Sigmoid colon (tissue), 4 donors: ENCODE results near the gene CUX1.

Source experiments
- EP300 ChIP-seq, 4 donors: sonication (generic); formaldehyde crosslinking; IDR thresholded peaks; one replicate each; pipeline ENCODE4 v1.6.1; 2017; ENCODE audit warnings: antibody characterized with exemption in 4 of 4
- POLR2A ChIP-seq, 2 donors: fragments of 450-650 bp; IDR thresholded peaks; one replicate each; pipeline ENCODE4 v1.6.1; 2016; ENCODE audit warnings: antibody characterized with exemption in 2 of 2, mild to moderate bottlenecking in 2 of 2, moderate library complexity in 2 of 2
- TF ChIP-seq, protein P1 (sequence below), 4 experiments: fragments of 450-650 bp in 3 of 4; fragments of 200-600 bp in 1 of 4; IDR thresholded peaks; one replicate each; pipeline ENCODE4 v1.5.1; 2016 to 2019; ENCODE audit warnings: antibody characterized with exemption in 4 of 4, mild to moderate bottlenecking in 3 of 4, moderate library complexity in 2 of 4

DNA sequence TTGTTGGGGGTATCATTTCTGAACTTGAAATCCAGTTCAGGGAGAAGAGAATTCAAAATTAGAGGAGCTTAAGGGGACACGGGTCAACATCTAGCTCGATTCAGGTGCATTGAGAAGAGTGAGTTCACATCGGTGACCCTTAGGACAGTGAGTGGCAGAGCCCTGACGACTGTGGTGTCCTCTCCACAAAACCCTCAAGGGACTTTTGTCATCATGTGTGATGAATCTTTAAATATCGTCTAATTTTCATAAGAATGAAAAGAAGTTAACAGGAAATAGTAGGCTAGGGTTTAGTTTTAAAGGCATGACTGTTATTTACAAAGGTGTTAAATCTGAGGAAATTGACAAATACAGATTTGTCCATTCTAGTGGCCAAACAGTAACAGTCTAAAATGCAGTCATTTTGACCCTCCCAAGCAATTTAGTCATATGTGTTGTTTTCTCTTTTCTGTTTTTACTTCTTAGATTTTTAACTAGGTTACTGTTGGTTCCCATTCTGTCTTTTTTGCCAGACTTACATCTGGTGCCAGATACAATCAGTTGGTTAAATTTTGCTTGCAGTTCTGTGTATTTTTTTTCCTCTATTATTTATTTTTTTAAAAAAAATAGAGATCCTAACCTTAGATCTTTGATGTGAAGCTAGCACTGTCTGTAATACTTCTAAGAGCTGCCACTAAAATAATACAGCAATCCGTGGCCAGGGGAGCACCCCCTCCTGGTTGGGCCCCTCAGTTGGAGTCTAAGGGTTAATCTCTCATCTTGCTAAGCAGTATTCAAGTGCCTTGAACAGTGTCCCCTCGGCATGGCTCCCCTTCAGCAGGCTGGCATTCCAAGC is 434.3 kb downstream of the CUX1 start:
- no peak for TF ChIP-seq POLR2A (IDR thresholded peaks at IDR 0.05)
- TF ChIP-seq, protein P1, sequence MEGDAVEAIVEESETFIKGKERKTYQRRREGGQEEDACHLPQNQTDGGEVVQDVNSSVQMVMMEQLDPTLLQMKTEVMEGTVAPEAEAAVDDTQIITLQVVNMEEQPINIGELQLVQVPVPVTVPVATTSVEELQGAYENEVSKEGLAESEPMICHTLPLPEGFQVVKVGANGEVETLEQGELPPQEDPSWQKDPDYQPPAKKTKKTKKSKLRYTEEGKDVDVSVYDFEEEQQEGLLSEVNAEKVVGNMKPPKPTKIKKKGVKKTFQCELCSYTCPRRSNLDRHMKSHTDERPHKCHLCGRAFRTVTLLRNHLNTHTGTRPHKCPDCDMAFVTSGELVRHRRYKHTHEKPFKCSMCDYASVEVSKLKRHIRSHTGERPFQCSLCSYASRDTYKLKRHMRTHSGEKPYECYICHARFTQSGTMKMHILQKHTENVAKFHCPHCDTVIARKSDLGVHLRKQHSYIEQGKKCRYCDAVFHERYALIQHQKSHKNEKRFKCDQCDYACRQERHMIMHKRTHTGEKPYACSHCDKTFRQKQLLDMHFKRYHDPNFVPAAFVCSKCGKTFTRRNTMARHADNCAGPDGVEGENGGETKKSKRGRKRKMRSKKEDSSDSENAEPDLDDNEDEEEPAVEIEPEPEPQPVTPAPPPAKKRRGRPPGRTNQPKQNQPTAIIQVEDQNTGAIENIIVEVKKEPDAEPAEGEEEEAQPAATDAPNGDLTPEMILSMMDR (IDR thresholded peaks at IDR 0.05): no peak
- TF ChIP-seq EP300 (IDR thresholded peaks at IDR 0.05): no peak
